HG03354 (cell line): ENCODE data around the gene NPR1.
"Not testable (repeated sequence)": the region's sequence is repeated elsewhere in the genome, so short reads cannot be mapped to it uniquely, and the experiment has no call there.

Source experiments
- ATAC-seq: cut with Tn5 transposase; IDR thresholded peaks from one replicate; pipeline ENCODE4 v1.9.1; 2021; ENCODE audit warnings: mild to moderate bottlenecking; ENCODE audit not compliant: unreplicated experiment, poor library complexity, severe bottlenecking

Gene NPR1

DNA sequence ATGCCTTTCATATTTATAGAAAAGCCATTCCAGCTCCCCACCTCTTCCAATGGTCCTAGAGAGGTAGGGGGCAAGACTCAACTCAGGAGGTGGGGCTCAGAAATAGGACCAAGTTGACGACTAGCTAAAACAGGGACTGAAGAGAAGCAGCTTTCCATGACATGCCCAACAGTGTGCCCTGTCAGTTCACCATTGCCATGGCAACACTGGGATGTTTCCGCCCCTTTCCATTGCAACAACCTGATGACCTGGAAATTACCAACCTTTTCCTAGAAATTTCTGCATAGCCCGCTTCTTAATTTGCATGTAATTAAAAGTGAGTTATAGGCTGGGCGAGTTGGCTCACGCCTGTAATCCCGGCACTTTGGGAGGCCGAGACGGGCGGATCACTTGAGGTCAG is 27.0 kb downstream of the NPR1 start:
- ATAC-seq: no peak

DNA sequence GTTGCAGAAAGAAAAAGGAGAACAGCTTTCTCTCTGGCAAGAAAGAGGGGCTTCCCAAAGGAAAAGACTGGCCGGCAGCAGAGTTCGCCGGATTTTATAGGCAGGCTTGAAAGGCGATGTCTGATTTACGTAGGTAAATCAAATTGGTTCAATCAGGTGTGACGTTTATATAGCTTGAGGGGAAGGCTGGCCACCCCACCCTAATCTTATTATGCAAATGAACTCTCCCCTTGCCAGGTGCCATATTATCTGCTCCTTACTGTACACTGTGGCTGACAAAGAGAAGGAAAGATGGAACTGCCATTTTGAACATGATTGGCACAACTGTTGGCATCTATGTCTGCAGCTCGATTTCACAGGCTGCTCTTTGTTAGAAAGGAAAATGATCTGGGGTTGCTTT is 32.5 kb downstream of the NPR1 start:
- no peak for ATAC-seq

DNA sequence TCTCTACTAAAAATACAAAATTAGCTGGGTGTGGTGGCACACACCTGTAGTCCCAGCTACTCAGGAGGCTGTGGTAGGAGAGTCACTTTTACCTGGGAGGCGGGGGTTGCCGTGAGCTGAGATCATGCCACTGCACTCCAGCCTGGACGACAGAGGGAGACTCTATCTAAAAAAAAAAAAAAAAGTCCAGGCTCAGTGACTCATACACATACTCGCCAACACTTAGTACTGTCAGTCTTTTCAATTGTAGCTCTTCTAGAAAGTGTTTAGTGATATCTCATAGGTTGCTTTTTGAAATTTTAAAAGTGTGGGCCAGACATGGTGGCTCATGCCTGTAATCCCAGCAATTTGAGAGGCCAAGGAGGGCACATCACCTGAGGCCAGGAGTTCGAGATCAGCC is 37.7 kb downstream of the NPR1 start:
- not testable (repeated sequence) for ATAC-seq

DNA sequence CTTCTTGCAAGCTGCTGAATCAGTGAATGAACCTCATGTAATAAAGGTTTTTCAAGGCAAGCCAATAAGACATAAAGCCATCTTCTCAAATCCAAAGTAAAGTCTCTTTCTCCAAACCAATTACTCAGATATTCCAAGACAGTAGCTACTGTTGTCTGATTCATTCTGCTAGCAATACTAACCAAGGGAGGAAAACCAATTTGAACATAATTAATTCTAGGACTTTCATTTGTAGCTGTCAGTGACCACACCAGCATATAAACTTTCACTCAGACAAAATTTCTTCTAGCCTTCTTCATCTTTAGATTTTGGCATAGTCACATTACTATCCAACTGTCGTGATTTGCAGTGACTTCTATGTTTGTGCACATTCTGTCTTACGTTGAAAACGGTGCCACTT is 38.8 kb downstream of the NPR1 start:
- ATAC-seq: no peak

DNA sequence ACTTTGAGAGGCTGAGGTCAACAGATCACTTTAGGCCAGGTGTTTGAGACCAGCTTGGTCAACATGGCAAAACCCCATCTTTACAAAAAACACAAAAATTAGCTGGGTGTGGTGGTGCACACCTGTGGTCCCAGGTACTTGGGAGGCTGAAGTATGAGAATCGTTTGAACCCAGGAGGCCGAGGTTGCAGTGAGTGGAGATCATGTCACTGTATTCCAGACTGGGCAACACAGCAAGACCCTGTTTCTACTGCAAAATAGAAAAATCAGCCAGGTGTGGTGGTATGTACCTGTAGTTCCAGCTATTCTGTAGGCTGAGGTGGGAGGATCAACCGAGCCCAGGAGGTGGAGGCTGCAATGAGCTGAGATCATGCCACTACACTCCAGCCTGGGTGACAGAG is 45.2 kb downstream of the NPR1 start:
- no peak for ATAC-seq

DNA sequence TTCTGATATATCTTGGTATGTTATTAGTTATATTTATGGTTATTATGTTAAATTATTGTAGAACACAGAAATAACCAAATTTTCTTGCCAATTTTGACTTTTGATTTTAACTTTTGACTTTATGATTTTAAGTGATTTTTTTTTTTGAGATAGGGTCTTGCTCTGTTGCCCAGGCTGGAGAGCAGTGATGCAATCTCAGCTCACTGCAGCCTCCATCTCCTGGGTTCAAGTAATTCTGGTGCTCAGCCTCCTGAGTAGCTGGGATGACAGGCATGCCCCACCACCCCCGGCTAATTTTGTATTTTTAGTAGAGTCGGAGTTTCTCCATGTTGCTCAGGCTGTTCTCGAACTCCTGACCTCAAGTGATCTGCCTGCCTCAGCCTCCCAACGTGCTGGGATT is 46.1 kb downstream of the NPR1 start:
- not testable (repeated sequence) for ATAC-seq

DNA sequence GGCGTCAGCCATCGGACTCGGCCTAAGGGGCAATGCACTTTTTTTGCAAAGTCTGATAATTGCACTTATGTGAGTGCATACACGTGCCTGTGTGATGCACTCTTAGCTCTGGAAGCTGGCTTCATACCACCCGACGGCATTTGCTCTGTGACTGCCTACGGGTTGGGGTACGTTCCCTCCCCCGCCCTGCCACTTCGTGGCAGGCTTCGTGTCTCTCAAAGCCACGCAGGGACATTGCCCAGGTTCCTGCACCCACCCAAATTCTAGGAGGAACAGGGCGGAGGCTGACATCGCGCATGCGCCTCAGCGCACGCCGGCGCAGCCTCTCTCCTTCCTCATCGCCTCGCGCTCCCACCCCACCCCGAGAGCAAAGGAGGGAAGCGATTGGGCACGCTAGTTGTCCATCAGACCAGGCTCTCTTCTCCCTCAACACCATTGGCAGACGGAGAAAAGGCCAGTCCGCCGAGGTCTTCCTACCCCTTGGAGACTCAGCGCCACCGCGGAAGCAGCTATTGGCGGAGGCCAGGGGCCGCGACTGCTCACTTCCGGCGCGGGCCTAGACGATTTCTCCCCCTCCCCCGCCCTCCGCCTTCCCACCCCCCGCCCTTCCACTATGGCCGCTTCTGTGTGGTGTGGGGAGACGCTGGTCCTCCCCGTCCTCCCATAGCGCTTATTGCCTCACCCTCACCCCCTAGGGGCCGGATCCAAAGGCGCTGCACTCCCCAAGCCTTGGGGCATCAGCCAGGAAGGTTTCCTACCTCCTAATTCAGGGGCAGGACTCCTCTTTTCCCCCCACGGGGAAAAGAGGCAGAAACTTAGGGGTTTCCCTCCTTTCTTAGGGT is 49.2 kb downstream of the NPR1 start, which contains the start of gene INTS3:
Gene INTS3 (plus strand): TSS at position 588 of the 842 bp plus-strand sequence. CDS start 585 bp downstream, outside the sequence.
- ATAC-seq: peak; percentile 97

DNA sequence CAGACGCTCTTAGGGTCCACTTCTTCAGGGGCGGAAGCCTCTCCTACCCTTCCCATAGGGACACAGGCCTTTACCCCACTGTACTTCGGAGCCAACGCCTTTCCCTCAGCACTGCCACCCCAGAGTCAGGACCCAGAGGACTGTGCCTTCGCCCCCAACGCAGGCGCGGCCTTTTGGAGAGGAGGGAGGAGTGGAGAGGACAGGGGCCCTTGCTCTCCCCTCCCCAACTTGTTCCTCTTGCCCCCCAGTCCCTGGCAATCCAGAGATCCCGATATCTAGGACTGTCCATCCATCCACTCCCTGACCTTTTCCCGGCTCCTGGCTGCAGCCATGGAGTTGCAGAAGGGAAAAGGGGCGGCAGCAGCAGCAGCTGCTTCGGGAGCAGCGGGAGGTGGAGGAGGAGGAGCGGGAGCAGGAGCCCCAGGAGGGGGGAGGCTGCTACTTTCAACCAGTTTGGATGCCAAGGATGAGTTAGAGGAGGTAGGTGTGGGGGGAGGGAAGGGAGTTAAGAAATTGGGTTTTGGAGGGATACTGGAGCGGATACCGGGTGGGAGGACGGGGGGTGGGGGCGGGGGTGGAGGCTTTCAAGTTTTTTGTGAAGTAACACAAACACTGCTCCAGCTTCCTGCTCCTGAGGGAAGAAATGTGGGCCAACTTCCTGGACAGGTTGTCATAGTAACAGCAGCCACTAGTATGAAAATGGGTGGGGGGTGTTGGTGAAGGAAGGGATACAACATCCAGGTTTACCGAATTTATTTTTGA is 50.0 kb downstream of the NPR1 start:
- peak; percentile 9 for ATAC-seq

DNA sequence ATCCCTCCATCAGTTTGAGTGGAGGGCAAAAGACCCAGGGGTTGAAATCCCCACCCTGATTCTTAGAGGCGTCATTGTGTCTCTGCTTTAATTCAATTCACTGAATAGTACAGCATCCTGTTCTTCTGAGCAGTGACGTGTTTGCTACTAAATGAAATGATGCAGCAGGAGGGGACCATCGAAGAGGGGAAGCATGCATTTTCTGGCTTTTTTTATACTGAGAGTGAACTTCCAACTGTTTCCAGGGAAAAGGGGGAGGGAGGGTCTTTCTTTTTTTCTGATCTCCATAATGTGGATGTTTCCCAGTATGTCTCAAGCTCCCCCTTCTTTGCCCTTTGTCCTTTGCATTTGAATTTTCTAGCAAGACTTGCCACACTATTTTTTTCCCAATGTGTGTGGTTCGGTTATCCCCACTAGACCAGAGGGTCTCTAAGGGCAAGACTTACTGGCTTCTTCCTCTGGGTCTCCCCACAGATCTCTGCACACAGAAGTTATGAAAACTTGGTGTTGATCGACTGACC is 52.0 kb downstream of the NPR1 start:
- no peak for ATAC-seq

DNA sequence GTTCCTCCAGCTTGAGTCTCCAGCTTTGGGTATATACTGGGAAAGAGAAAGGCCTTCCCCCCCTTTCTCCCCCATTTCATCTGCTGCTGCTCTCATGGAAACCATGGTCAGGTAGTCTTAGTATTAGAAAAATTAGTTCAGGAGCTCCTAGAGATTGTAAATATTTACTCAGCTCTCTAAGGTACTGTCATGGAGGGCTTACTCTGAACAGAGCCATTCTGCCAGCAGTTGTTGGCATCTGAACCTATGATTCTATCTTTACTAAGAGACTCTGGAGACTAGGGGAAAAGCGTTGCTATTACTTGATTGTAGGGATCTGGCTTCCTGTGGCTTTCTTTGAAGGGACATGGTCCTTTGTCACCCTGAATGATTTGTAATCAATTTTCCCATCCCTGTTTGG is 55.5 kb downstream of the NPR1 start:
- no peak for ATAC-seq

DNA sequence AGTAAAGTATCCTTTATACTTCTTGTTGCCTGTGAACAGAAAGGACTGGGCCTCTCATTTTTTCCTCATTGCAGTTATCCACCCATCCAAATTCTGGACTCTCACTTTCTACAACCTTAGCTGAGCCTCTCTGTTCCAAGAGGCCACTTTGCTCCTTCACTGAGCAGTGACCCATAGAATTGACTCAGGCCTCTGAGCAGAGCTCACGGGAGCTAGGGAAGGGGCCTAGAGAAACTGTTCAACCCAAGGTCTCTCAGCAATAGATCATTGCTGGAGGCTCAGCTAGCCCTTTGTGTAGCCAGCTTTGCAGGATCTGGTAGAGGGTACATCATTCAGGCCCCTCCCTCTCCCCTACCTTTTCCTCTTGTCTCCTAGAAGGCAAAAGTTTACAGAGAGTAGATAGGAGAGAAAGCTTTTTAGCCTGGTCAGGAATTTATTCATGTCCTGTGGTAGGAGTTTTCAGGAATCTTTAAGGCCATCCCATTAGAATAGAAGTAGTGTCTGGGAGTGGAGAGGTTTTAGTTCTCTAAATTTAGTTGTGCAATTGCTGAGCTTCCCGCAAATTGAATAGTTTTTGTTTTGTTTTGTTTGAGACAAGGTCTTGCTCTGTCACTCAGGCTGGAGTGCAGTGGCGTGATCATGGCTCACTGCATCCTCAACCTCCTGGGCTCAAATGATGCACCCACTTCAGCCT is 56.1 kb downstream of the NPR1 start:
- ATAC-seq: no peak

DNA sequence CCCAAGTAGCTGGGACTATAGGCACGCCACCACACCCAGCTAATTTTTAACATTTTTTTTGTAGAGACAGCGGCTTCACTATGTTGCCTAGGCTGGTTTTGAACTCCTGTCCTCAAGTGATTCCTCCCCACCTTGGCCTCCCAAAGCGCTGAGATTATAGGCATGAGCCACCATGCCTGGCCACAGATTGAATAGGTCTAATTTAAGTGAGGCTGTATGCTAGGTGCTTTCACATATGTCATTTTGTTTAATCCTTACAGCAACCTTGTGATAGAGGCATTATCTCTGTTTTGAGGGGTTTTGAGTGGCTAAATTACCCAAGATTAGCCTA is 56.6 kb downstream of the NPR1 start:
- ATAC-seq: no peak

DNA sequence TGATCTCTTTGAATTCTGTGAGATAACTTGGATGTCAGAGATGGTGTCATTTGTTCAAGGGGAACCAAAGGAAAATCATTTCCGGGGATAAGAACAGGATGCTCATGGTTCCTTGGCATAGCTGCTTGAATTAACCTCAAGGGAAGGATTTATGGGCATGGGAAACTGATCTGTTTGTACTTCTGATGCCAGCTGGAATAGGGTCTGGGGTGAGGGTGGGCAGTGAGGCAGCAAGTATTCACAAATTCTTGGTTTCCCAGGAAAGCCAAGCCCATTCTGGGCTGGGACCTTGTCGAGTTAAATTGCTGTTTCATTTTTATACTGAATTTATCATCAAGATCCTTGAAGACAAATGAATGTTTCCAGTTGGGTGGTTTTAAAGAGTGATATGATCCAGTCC is 63.5 kb downstream of the NPR1 start:
- no peak for ATAC-seq

DNA sequence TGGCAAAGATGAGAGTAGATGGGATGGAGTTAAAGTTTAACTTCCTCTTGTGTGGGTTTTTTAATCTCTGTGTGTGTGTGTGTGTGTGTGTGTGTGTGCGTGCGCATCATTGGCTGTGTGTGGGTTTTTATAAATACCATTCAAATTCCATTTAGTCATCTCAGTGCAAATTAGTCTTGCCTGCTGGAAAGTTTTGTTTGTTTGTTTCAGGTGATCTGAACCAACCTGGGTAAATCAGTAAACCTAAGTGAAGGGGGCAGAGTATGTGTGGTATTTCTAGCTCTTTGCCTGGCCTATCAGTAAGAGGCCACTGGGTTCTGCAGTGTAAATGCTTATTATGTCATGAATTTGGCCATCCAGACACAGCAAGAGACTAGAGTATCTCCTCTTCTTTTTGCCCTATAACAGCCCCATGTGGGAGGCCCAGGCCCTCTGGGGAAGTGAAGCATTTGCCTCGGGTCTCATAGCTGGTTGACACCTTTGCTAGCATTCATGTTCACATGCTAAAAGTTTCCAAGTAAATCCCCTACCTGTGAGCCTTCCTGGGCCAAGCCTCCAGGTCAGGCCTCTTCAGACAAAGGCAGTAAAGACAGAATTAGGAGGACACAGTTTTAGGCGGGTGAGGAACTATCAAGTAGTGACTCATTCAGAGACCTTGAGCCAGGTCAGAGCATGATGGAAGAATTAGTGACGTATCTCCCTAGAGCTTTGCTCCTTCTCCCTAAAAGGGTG is 64.1 kb downstream of the NPR1 start:
- peak; percentile 79 for ATAC-seq
